HEK293T (cell line): ENCODE measurements around the gene RLBP1.

Experiments
- ARNT ChIP-seq: fragments of 450-650 bp; IDR thresholded peaks from 2 replicates; pipeline ENCODE4 v1.6.1; 2017; ENCODE audit warnings: mild to moderate bottlenecking
- BHLHE40 ChIP-seq: fragments of 450-650 bp; IDR thresholded peaks from 2 replicates; pipeline ENCODE4 v1.6.1; 2016; ENCODE audit warnings: mild to moderate bottlenecking, moderate library complexity, borderline replicate concordance
- CTBP1 ChIP-seq: fragments of 450-650 bp; IDR thresholded peaks from 2 replicates; pipeline ENCODE4 v1.6.1; 2016; ENCODE audit warnings: borderline replicate concordance
- ELF4 ChIP-seq: fragments of 450-650 bp; IDR thresholded peaks from 2 replicates; pipeline ENCODE4 v1.6.1; 2017; ENCODE audit warnings: antibody characterized with exemption
- FOXA1 ChIP-seq: fragments of 450-650 bp; IDR thresholded peaks from 2 replicates; pipeline ENCODE4 v1.6.1; 2016; ENCODE audit warnings: mild to moderate bottlenecking
- FOXK2 ChIP-seq: fragments of 450-650 bp; IDR thresholded peaks from 2 replicates; pipeline ENCODE4 v1.6.1; 2016; ENCODE audit warnings: mild to moderate bottlenecking
- LEF1 ChIP-seq: fragments of 450-650 bp; IDR thresholded peaks from 2 replicates; pipeline ENCODE4 v1.6.1; 2017; ENCODE audit warnings: mild to moderate bottlenecking, borderline replicate concordance
- SP1 ChIP-seq: fragments of 450-650 bp; IDR thresholded peaks from 2 replicates; pipeline ENCODE4 v1.6.1; 2017
- SUZ12 ChIP-seq: fragments of 450-650 bp; IDR thresholded peaks from 2 replicates; pipeline ENCODE4 v1.6.1; 2016; ENCODE audit warnings: mild to moderate bottlenecking
- ZNF384 ChIP-seq: fragments of 450-650 bp; IDR thresholded peaks from 2 replicates; pipeline ENCODE4 v1.6.1; 2016

- no peak for TF ChIP-seq SP1
- TF ChIP-seq SUZ12 = no peak
- TF ChIP-seq FOXA1 = no peak
- no peak for TF ChIP-seq ELF4
- TF ChIP-seq CTBP1 = no peak
- no peak for TF ChIP-seq LEF1
- TF ChIP-seq ARNT = no peak
- TF ChIP-seq FOXK2 = no peak
- no peak for TF ChIP-seq ZNF384
- no peak for TF ChIP-seq BHLHE40
Observed at GRCh38 chr15:89215627-89216026, 5.8 kb downstream of the RLBP1 start.
